Measurements from ENCODE around the gene NCAPG2. TPM values are rescaled to one million over a fixed set of nuclear protein-coding genes. Genes with fewer than 3 reads are reported as not detected.
"Not testable (repeated sequence)": the region's sequence is repeated elsewhere in the genome, so short reads cannot be mapped to it uniquely, and the experiment has no call there.

The NCAPG2 gene
- total and polyA plus RNA-seq, 3 donors from 2014 or later = 30.2 to 53.9 (median 34.0) TPM

GRCh38 chr7:158702944-158703343 is 1.7 kb downstream of the NCAPG2 start:
- Histone ChIP-seq H3K9me3 (no peaks in the 10 kb centered on the region), H3K27ac (no peak overlapping the region), H3K27me3 (no peaks in the 10 kb centered on the region), H3K4me3 (no peak overlapping the region), H3K36me3 (ENCODE audit: low read depth, missing control alignments) (no peaks in the 10 kb centered on the region), H3K4me1 (peaks cover 9% of the 10 kb centered on the region)
- no peak for DNase-seq
- no peak for TF ChIP-seq POLR2A (IDR thresholded peaks at IDR 0.05)
- TF ChIP-seq CTCF (IDR thresholded peaks at IDR 0.05) = no peak
- intact Hi-C loops (cut with DNase I; ENCODE audit: low total_unique reads) = loop anchor here (10.0 kb wide), 1 partner anchor 122 kb away; the partner anchor contains the start of gene ESYT2
- 56 to 71% methylated on average over 3 of the region's 3 CpGs for WGBS, 2 donors

GRCh38 chr7:158702196-158702595 is 2.4 kb downstream of the NCAPG2 start:
- Histone ChIP-seq H3K27ac (no peak overlapping the region), H3K9me3 (no peaks in the 10 kb centered on the region), H3K36me3 (ENCODE audit: low read depth, missing control alignments) (no peaks in the 10 kb centered on the region), H3K4me3 (no peak overlapping the region), H3K4me1 (peaks cover 9% of the 10 kb centered on the region), H3K27me3 (no peaks in the 10 kb centered on the region)
- TF ChIP-seq CTCF (IDR thresholded peaks at IDR 0.05) = no peak
- DNase-seq = no peak
- WGBS, 2 donors = 54 to 65% methylated on average over 4 of the region's 4 CpGs
- intact Hi-C loops (cut with DNase I; ENCODE audit: low total_unique reads) = loop anchor here (10.0 kb wide), 1 partner anchor 123 kb away; the partner anchor contains the start of gene ESYT2

DNA sequence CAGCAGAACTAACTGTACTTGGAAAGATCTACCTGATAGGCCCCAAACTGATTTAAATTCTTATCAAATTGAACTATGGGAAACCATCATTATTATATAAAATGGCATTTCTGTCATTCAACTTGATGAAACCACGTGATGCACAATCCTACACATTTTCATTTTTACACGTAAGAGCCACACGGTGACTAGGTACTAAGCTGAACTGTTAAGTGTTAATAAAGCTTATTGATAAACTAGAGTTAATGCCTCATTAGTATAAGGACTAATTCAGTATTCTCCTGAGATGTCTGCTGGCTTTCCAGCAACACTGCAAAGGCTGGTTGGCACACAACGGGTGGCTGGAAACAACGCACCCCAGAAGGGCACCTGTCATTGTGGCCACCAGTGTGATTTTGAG is 4.6 kb downstream of the NCAPG2 start:
- no peak overlapping the region for H3K4me3 ChIP-seq
- TF ChIP-seq POLR2A (IDR thresholded peaks at IDR 0.05) = no peak
- TF ChIP-seq CTCF (IDR thresholded peaks at IDR 0.05) = no peak
- H3K27ac ChIP-seq = no peak overlapping the region
- H3K4me1 ChIP-seq = peaks cover 6% of the 10 kb centered on the region
- no peaks in the 10 kb centered on the region for H3K9me3 ChIP-seq
- no peaks in the 10 kb centered on the region for H3K27me3 ChIP-seq
- H3K36me3 ChIP-seq (ENCODE audit: low read depth, missing control alignments) = no peaks in the 10 kb centered on the region
- 91 to 95% methylated on average over 5 of the region's 5 CpGs for WGBS, 2 donors
- DNase-seq = no peak
- intact Hi-C loops (cut with DNase I; ENCODE audit: low total_unique reads) = loop anchor here (10.0 kb wide), 1 partner anchor 125 kb away; the partner anchor contains the start of gene ESYT2

DNA sequence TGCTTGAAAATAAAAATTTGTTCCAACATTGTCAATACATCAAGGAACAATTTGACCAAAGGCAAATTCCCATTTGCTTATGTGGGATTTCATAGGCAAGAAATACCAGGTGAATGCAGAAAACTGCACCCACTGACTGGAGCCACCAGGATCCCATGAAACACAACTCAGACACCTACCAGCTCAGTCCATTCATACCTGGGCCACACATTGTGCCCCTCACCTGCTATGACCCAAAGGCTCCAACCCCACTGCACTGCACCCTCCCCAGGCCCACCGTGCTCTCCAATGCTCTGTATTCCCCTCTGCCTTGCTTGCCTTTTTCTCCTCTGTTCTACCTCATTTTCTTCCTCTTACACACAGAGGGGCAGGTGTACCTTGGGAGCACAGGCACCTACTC is 5.3 kb downstream of the NCAPG2 start:
- H3K27me3 ChIP-seq = no peaks in the 10 kb centered on the region
- DNase-seq = no peak
- no peak overlapping the region for H3K4me3 ChIP-seq
- 0% methylated on average over 1 of the region's 1 CpG for WGBS, 2 donors
- H3K9me3 ChIP-seq = no peaks in the 10 kb centered on the region
- intact Hi-C loops (cut with DNase I; ENCODE audit: low total_unique reads) = no loop called here
- peaks cover 6% of the 10 kb centered on the region for H3K4me1 ChIP-seq
- TF ChIP-seq POLR2A (IDR thresholded peaks at IDR 0.05) (no peak), CTCF (IDR thresholded peaks at IDR 0.05) (no peak)
- no peak overlapping the region for H3K27ac ChIP-seq
- no peaks in the 10 kb centered on the region for H3K36me3 ChIP-seq (ENCODE audit: low read depth, missing control alignments)

GRCh38 chr7:158698657-158699195 is 5.9 kb downstream of the NCAPG2 start:
- Histone ChIP-seq H3K36me3 (ENCODE audit: low read depth, missing control alignments) (no peaks in the 10 kb centered on the region), H3K27me3 (no peaks in the 10 kb centered on the region), H3K4me3 (no peak overlapping the region), H3K27ac (no peak overlapping the region), H3K4me1 (peaks cover 6% of the 10 kb centered on the region), H3K9me3 (no peaks in the 10 kb centered on the region)
- TF ChIP-seq CTCF (IDR thresholded peaks at IDR 0.05) (no peak), POLR2A (IDR thresholded peaks at IDR 0.05) (no peak)
- WGBS, 2 donors = 94 to 98% methylated on average over 3 of the region's 3 CpGs
- intact Hi-C loops (cut with DNase I; ENCODE audit: low total_unique reads) = no loop called here
- no peak for DNase-seq

- H3K9me3 ChIP-seq; intact Hi-C loops (cut with DNase I; ENCODE audit: low total_unique reads); H3K27ac ChIP-seq; H3K36me3 ChIP-seq (ENCODE audit: low read depth, missing control alignments); H3K4me1 ChIP-seq; H3K4me3 ChIP-seq; DNase-seq; H3K27me3 ChIP-seq: not testable (repeated sequence)
- 95 to 98% methylated on average over 2 of the region's 2 CpGs for WGBS, 2 donors
Measured at GRCh38 chr7:158697597-158697996, 7.0 kb downstream of the NCAPG2 start.
